Measurements from ENCODE around the gene NT5DC1.

NT5DC1 gene

DNA sequence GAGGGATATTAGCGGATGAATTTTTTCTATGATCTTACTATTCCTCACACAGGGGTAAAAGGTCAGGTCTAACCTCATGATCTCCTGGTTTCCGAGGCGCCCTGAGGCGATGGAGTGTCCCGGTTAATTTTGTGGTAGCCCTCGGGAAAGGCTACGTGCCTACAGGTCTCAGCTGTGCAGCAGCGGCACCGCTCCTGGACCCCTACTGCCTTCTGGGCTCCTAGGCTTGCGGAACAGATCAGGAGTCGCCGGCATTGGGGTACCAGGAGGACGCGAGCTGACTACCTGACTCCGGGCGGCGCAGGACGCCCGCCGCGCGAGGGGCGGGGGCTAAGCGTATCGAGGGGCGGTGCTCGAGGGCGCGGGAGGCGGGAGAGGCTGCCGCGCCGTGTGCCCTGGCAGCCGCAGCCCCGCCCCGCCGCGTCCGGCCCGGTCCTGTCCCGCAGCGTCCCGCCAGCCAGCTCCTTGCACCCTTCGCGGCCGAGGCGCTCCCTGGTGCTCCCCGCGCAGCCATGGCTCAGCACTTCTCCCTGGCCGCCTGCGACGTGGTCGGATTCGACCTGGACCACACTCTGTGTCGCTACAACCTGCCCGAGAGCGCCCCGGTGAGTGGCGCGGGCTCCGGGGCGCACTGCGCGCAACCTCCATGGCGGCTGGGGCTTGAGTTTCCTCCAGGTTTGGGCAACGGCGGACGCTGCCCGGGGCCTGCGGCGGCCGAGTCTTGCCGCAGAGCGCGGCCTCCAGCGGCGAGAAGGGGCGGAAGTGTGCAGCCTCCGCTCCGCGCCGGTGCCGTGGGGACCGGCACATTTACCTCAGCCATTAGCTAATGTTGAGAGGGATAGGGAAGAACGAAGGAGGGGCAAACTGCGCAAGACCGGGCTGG, at the start of gene NT5DC1:
TSS of gene NT5DC1 (plus strand) at position 435 of the 883 bp plus-strand sequence. CDS start at position 513, 78 bp downstream.
- DNase-seq (peak; percentile 64), ATAC-seq (ENCODE audit: insufficient read depth, low read depth) (peak; percentile 89)
- Histone ChIP-seq H3K4me3 (ENCODE audit: low read depth in 1 of 2, low read length in 2 of 2) (peak within 1 kb of the TSS; percentile 36 to 77; a peak in 3 of 4 replicates), H3K36me3 (ENCODE audit: insufficient read depth, low read length) (no peaks in the 10 kb centered on the region), H3K4me1 (ENCODE audit: insufficient read depth, low read length) (peaks cover 13% of the 10 kb centered on the region), H4K20me1 (ENCODE audit: insufficient read depth, low read length) (no peaks in the 10 kb centered on the region), H3K9ac (ENCODE audit: low read depth, low read length) (peak within 1 kb of the TSS; percentile 64), H3K9me3 (ENCODE audit: insufficient read depth, low read length, severe bottlenecking) (peaks cover 10% of the 10 kb centered on the region), H2AFZ (ENCODE audit: low read depth, low read length) (peak within 1 kb of the TSS; percentile 87), H3K79me2 (ENCODE audit: insufficient read depth, low read length) (no peaks in the 10 kb centered on the region), H3K27me3 (ENCODE audit: insufficient read depth, low read length, poor library complexity) (peaks cover 14% of the 10 kb centered on the region), H3K27ac (ENCODE audit: low read length) (peak within 1 kb of the TSS; percentile 29; the same call in 1 of the 2 replicates), H3K4me2 (ENCODE audit: insufficient read depth, low read length) (peak within 1 kb of the TSS; percentile 88)
- TF ChIP-seq EZH2 (IDR thresholded peaks at IDR 0.05; ENCODE audit: borderline replicate concordance, low read depth, low read length, severe bottlenecking): no peak
- TF ChIP-seq, protein P1, sequence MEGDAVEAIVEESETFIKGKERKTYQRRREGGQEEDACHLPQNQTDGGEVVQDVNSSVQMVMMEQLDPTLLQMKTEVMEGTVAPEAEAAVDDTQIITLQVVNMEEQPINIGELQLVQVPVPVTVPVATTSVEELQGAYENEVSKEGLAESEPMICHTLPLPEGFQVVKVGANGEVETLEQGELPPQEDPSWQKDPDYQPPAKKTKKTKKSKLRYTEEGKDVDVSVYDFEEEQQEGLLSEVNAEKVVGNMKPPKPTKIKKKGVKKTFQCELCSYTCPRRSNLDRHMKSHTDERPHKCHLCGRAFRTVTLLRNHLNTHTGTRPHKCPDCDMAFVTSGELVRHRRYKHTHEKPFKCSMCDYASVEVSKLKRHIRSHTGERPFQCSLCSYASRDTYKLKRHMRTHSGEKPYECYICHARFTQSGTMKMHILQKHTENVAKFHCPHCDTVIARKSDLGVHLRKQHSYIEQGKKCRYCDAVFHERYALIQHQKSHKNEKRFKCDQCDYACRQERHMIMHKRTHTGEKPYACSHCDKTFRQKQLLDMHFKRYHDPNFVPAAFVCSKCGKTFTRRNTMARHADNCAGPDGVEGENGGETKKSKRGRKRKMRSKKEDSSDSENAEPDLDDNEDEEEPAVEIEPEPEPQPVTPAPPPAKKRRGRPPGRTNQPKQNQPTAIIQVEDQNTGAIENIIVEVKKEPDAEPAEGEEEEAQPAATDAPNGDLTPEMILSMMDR (IDR thresholded peaks at IDR 0.05; ENCODE audit: borderline replicate concordance, extremely low read depth, low read length, poor library complexity, severe bottlenecking): peak; percentile 45

DNA sequence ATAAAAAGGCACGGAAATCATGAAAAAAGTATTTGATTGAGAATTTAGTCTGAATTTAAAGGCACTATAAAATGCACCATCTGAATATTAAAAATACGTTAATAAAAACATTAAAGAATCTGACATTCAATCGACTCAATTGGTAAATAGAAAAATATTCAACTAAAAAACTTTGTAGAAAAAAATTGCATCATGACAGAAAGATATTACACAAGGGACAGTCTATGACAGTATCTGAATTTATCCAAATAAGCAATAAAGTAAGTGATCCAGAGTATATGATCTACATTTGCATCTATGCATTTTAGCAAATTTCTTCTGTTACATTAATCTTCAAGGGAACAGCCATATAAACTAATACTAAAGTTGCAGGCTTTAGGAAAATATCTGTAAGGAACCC, 49.4 kb upstream of the NT5DC1 start:
- H3K4me2 ChIP-seq (ENCODE audit: insufficient read depth, low read length): no peak overlapping the region
- DNase-seq (no peak), ATAC-seq (ENCODE audit: insufficient read depth, low read depth) (no peak)
- H3K27ac ChIP-seq (ENCODE audit: low read length): no peak overlapping the region
- no peaks in the 10 kb centered on the region for H3K4me1 ChIP-seq (ENCODE audit: insufficient read depth, low read length)
- H3K4me3 ChIP-seq (ENCODE audit: low read depth in 1 of 2, low read length in 2 of 2): no peak overlapping the region
- H3K36me3 ChIP-seq (ENCODE audit: insufficient read depth, low read length): no peaks in the 10 kb centered on the region
- TF ChIP-seq, protein P1 (IDR thresholded peaks at IDR 0.05; ENCODE audit: borderline replicate concordance, extremely low read depth, low read length, poor library complexity, severe bottlenecking): no peak
- no peak for TF ChIP-seq EZH2 (IDR thresholded peaks at IDR 0.05; ENCODE audit: borderline replicate concordance, low read depth, low read length, severe bottlenecking)
- H4K20me1 ChIP-seq (ENCODE audit: insufficient read depth, low read length): no peaks in the 10 kb centered on the region
- H3K9me3 ChIP-seq (ENCODE audit: insufficient read depth, low read length, severe bottlenecking): no peaks in the 10 kb centered on the region
- peaks cover 3% of the 10 kb centered on the region for H3K27me3 ChIP-seq (ENCODE audit: insufficient read depth, low read length, poor library complexity)
- no peak overlapping the region for H3K9ac ChIP-seq (ENCODE audit: low read depth, low read length)
- no peak overlapping the region for H2AFZ ChIP-seq (ENCODE audit: low read depth, low read length)
- H3K79me2 ChIP-seq (ENCODE audit: insufficient read depth, low read length): no peaks in the 10 kb centered on the region

DNA sequence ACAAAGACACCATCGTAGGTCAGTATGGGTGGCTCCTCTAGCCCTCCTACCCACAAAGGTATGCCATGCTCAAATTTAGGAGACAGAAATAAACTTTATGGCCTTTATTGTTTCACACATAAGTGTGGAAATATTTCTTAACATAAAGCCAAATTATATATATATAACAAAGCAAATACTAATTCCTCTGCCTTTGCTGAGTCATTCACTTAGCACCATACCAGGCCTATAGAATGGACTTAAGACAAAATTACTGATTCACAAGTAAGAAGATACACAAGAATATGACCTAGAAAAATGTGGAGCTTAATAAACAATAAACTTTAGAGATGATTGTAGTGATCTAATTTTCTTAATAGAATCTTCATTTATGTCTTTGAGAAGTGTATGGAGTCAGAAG, 45.1 kb upstream of the NT5DC1 start:
- Histone ChIP-seq H3K4me3 (ENCODE audit: low read depth in 1 of 2, low read length in 2 of 2) (no peak overlapping the region), H3K79me2 (ENCODE audit: insufficient read depth, low read length) (no peaks in the 10 kb centered on the region), H2AFZ (ENCODE audit: low read depth, low read length) (no peak overlapping the region), H3K27me3 (ENCODE audit: insufficient read depth, low read length, poor library complexity) (no peaks in the 10 kb centered on the region), H3K36me3 (ENCODE audit: insufficient read depth, low read length) (no peaks in the 10 kb centered on the region), H4K20me1 (ENCODE audit: insufficient read depth, low read length) (no peaks in the 10 kb centered on the region), H3K27ac (ENCODE audit: low read length) (no peak overlapping the region), H3K4me2 (ENCODE audit: insufficient read depth, low read length) (no peak overlapping the region), H3K9me3 (ENCODE audit: insufficient read depth, low read length, severe bottlenecking) (no peaks in the 10 kb centered on the region), H3K4me1 (ENCODE audit: insufficient read depth, low read length) (no peaks in the 10 kb centered on the region), H3K9ac (ENCODE audit: low read depth, low read length) (no peak overlapping the region)
- TF ChIP-seq EZH2 (IDR thresholded peaks at IDR 0.05; ENCODE audit: borderline replicate concordance, low read depth, low read length, severe bottlenecking): no peak
- TF ChIP-seq, protein P1 (IDR thresholded peaks at IDR 0.05; ENCODE audit: borderline replicate concordance, extremely low read depth, low read length, poor library complexity, severe bottlenecking): no peak
- ATAC-seq (ENCODE audit: insufficient read depth, low read depth) (no peak), DNase-seq (no peak)
